A549 treated with Hydrocortisone at 1 μM for 4 hours (cell line): ENCODE data around the gene SFXN2. TPM values are rescaled to one million over a fixed set of nuclear protein-coding genes. Genes with fewer than 3 reads are reported as not detected.

Experiments used
- total RNA-seq: library from RNA; stranded (reverse); fragments of 200-300 nt; extraction: Qiagen RNA extraction; gene quantifications from 5 replicates; pipeline ENCODE4 v1.2.3, GENCODE V29; 2022

SFXN2 gene, protein sequence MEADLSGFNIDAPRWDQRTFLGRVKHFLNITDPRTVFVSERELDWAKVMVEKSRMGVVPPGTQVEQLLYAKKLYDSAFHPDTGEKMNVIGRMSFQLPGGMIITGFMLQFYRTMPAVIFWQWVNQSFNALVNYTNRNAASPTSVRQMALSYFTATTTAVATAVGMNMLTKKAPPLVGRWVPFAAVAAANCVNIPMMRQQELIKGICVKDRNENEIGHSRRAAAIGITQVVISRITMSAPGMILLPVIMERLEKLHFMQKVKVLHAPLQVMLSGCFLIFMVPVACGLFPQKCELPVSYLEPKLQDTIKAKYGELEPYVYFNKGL
- 3.0 to 4.1 TPM (median 3.4 TPM) in 5 replicates for total RNA-seq

DNA sequence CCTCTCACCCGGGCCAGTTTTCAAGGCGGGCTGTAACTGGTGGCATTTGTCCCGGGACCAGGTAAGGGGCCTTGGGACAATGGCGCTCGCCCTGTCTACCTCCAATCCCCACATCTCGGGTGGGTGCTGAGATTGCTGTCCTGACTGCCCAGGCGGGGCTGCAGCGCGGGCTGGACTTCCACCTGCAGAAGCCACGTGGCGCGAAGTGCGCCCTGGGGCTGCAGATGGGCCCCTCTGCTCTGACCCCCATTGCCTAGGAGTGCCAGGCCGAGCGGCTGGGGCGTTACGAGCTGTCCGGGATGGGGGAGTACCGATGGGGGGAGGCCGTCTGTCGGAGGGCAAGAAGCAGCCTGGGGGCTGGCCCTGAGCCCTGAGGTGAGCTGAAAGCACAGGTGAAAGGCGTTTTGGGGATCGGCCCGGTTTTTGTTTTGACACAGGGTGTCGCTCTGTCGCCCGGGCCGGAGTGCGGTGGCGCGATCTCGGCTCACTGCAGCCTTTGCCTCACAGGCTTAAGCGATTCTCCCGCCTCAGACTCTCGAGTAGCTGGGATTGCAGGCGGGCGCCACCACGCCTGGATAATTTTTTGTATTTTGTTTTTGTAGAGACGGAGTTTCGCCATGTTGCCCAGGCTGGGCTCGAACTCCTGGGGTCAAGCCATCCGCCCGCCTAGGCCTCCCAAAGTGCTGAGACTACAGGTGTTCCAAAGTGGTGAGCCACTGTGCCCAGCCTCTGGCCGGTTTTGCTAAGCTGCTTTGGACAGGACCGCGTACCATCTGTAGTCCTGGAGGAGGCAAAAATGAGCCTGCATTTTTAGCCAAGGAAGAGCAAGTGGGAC lies at the start of gene SFXN2:
SFXN2 (plus strand) TSS at position 16 of the 835 bp plus-strand sequence. CDS start 12,001 bp downstream, outside the sequence.

DNA sequence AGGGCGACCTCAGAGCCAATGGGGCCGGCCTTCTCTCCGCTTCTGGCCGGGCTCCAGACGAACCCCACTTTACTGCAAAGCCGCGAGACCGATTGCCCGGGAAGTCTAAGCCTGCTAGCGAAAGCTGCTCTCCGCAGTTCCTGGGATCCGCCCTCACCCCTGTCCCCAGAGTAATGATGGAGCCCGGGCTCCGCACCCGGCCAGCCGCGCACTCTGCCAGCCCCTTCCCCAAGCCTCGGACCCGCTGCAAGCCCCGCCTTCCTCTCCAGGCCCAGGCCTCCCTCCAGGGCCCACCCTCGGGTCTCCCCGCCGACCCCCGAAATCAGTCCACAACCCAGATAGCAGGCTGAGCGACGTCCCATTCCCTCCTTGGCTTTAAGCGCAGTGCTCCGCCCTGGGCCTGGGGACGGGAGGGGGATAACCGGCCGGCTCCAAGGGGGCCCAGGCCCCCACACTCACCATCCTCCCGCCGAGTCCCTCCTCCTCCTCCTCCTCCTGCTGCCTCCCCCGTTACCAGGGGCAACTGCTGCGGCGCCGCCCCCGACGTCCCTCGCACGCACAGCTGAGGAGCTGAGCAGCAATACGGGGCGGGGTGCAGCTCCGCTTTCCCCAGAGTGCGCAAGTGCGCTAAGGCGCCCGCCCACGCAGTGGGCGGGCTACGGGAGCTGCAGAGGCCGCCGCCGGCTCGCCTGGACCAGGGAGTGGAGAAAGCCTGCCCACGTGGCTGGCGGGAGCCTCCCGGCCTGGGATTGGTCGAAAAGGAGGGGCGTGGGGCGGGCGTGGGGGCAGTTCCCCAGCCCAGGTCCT lies 419 bp upstream of the SFXN2 start, which contains the start of gene ARL3:
ARL3 (minus strand) TSS at position 584 of the 807 bp plus-strand sequence; CDS start at position 462, 122 bp downstream.

GRCh38 chr10:102743588-102744373 lies 29.3 kb downstream of the SFXN2 start, which contains the start of gene WBP1L:
WBP1L (plus strand) TSS chr10:102743948; CDS start chr10:102744054, 106 bp downstream.

Other genes with a start within 250 kb of the SFXN2 start
- gene ACTR1A, start 211.9 kb upstream of the SFXN2 start, total RNA-seq = 87.0 to 104 TPM (median 93.8 TPM) in 5 replicates
- gene SUFU, start 210.7 kb upstream of the SFXN2 start, total RNA-seq = 5.8 to 8.0 TPM (median 7.3 TPM) in 5 replicates
- gene TRIM8, start 70.2 kb upstream of the SFXN2 start, total RNA-seq = 45.3 to 51.3 TPM (median 46.2 TPM) in 5 replicates
- 13.2 to 15.4 TPM (median 14.6 TPM) in 5 replicates for gene ARL3, start 239 bp upstream of the SFXN2 start, total RNA-seq
- 23.6 to 29.5 TPM (median 26.9 TPM) in 5 replicates for gene WBP1L, start 29.3 kb downstream of the SFXN2 start, total RNA-seq
- gene CYP17A1, start 122.8 kb downstream of the SFXN2 start, total RNA-seq = not detected in 5 replicates
- gene BORCS7, start 139.6 kb downstream of the SFXN2 start, total RNA-seq = 22.3 to 25.3 TPM (median 22.6 TPM) in 5 replicates
- 3.0 to 4.3 TPM (median 3.9 TPM) in 5 replicates for gene AS3MT, start 154.8 kb downstream of the SFXN2 start, total RNA-seq
- 4.1 to 5.5 TPM (median 4.4 TPM) in 5 replicates for gene CNNM2, start 203.7 kb downstream of the SFXN2 start, total RNA-seq